Cardiac muscle cell (in vitro differentiated cells and primary cell): Measurements from ENCODE around the gene GAB1. TPM values are rescaled to one million over a fixed set of nuclear protein-coding genes. Genes with fewer than 3 reads are reported as not detected.
A peak's percentile ranks its signal among the peaks of the same experiment; 100 is the strongest.

Experiments used
- DNase-seq, 2 donors: peaks; one replicate each; pipeline versions ENCODE4 v3.0.0 to v3.0.0-alpha.2; 2010 to 2017; ENCODE audit warnings: low read depth in 1 of 2, low spot score in 1 of 2
- H3K27ac ChIP-seq: fragments of 200-600 bp; sonication (generic); 2 replicates; pipeline ENCODE4 v1.5.1; 2016
- H3K27me3 ChIP-seq: fragments of 200-600 bp; sonication (generic); 2 replicates; pipeline ENCODE4 v1.6.0; 2016; ENCODE audit warnings: control low read depth
- H3K36me3 ChIP-seq: fragments of 200-600 bp; sonication (generic); 2 replicates; pipeline ENCODE4 v1.5.1; 2016; ENCODE audit warnings: control low read depth
- H3K4me1 ChIP-seq: fragments of 200-600 bp; sonication (generic); 2 replicates; pipeline ENCODE4 v1.8.1; 2017; ENCODE audit warnings: low read depth, mild to moderate bottlenecking, mixed run types
- H3K4me3 ChIP-seq: fragments of 200-600 bp; sonication (generic); 2 replicates; pipeline ENCODE4 v1.5.1; 2016; ENCODE audit warnings: mild to moderate bottlenecking
- H3K9me3 ChIP-seq: fragments of 200-600 bp; sonication (generic); 2 replicates; pipeline ENCODE4 v1.5.1; 2017; ENCODE audit warnings: low read depth, mild to moderate bottlenecking, control low read depth
- polyA plus RNA-seq: library from polyadenylated mRNA; unstranded; fragments of >200 nt; fragmentation: Nextera tagmentation; extraction: Ambion mirVana; gene quantifications from 2 replicates; pipeline ENCODE4 v1.2.1, GENCODE V29; 2016
- total RNA-seq: library from RNA; depleted of rRNA; stranded (reverse); fragments of >200 nt; gene quantifications from 2 replicates; pipeline ENCODE4 v1.2.3, GENCODE V29; 2016
- TF ChIP-seq, protein P1 (sequence below): IDR thresholded peaks from 2 replicates; pipeline ENCODE4 v1.5.1; 2012; ENCODE audit warnings: low read depth, mild to moderate bottlenecking, low read length

Gene GAB1
- total and polyA plus RNA-seq, 2 experiments from 2014 or later, result 11.9 to 63.9 TPM

DNA sequence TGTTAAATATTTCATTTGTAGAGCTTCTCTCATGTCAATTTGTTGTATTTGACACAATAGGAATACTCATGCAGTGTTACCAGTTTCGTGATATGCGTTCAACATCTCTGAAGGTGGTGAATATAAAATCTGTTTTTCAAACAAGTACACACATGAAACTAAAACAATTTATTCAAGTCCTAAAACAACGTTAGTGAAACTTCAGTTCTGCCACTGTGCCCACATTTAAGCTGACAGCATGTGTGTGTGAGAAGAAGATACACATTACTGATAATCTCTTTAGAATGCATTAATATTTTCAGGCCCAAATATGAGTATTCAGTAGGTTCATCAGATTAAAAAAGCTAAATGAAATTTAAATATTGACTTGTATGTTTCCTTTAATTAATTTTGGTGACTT is 21.7 kb downstream of the GAB1 start:
- TF ChIP-seq, protein P1, sequence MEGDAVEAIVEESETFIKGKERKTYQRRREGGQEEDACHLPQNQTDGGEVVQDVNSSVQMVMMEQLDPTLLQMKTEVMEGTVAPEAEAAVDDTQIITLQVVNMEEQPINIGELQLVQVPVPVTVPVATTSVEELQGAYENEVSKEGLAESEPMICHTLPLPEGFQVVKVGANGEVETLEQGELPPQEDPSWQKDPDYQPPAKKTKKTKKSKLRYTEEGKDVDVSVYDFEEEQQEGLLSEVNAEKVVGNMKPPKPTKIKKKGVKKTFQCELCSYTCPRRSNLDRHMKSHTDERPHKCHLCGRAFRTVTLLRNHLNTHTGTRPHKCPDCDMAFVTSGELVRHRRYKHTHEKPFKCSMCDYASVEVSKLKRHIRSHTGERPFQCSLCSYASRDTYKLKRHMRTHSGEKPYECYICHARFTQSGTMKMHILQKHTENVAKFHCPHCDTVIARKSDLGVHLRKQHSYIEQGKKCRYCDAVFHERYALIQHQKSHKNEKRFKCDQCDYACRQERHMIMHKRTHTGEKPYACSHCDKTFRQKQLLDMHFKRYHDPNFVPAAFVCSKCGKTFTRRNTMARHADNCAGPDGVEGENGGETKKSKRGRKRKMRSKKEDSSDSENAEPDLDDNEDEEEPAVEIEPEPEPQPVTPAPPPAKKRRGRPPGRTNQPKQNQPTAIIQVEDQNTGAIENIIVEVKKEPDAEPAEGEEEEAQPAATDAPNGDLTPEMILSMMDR, result no peak
- H3K27ac ChIP-seq, result no peak overlapping the region
- no peaks in the 10 kb centered on the region for H3K9me3 ChIP-seq
- no peaks in the 10 kb centered on the region for H3K27me3 ChIP-seq
- peaks cover 35% of the 10 kb centered on the region for H3K4me1 ChIP-seq
- no peaks in the 10 kb centered on the region for H3K36me3 ChIP-seq
- H3K4me3 ChIP-seq, result no peak overlapping the region
- no peak for DNase-seq

DNA sequence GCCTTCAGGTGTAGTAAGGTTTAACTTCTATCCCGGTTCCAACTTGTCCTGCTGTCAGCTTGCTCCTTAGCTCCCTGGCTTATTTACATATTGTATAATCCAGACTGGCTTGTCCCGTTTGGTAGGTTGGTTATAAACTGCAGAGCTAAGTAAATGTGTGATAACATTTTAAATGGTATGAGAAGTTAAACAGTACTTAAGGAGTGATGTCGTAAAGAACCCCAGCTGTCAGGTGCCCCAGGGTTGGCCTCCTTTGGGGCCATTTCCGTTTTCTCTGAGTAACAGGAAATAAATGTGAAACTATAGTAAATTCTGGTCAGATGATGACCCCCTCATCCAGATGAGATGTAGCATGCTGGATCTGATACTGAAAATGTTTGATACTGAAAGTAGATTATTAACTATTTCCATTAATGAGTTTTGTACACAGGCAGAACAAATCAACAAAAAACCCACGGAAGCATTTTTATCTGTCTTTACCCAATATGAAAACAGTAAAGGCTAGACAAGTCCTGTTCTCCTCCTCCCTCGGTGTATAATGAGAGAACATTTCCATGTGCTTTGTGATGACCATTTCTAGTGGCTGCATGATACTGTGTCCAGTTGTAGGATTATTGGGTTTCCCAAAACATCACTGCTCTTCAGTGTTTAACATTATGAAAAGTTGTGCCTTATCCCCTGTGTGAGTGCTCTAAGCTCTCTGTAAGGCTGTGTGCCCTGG is 22.4 kb downstream of the GAB1 start:
- no peaks in the 10 kb centered on the region for H3K27me3 ChIP-seq
- no peaks in the 10 kb centered on the region for H3K36me3 ChIP-seq
- peak in 1 of 2 donors; percentile 75 for DNase-seq
- no peaks in the 10 kb centered on the region for H3K9me3 ChIP-seq
- H3K4me3 ChIP-seq, result no peak overlapping the region
- peaks cover 29% of the 10 kb centered on the region for H3K4me1 ChIP-seq
- H3K27ac ChIP-seq, result no peak overlapping the region
- TF ChIP-seq, protein P1, result no peak

GRCh38 chr4:143359644-143360193 is 23.0 kb downstream of the GAB1 start:
- peaks cover 23% of the 10 kb centered on the region for H3K4me1 ChIP-seq
- no peaks in the 10 kb centered on the region for H3K36me3 ChIP-seq
- no peak overlapping the region for H3K27ac ChIP-seq
- no peak overlapping the region for H3K4me3 ChIP-seq
- DNase-seq, result no peak
- no peaks in the 10 kb centered on the region for H3K27me3 ChIP-seq
- no peaks in the 10 kb centered on the region for H3K9me3 ChIP-seq
- TF ChIP-seq, protein P1, result no peak

- Histone ChIP-seq H3K36me3 (no peaks in the 10 kb centered on the region), H3K27me3 (no peaks in the 10 kb centered on the region), H3K4me3 (no peak overlapping the region), H3K9me3 (no peaks in the 10 kb centered on the region), H3K27ac (no peak overlapping the region), H3K4me1 (peaks cover 10% of the 10 kb centered on the region)
- no peak for DNase-seq
- TF ChIP-seq, protein P1, result no peak
These were observed 24.4 kb downstream of the GAB1 start for GRCh38 chr4:143360838-143361625.

DNA sequence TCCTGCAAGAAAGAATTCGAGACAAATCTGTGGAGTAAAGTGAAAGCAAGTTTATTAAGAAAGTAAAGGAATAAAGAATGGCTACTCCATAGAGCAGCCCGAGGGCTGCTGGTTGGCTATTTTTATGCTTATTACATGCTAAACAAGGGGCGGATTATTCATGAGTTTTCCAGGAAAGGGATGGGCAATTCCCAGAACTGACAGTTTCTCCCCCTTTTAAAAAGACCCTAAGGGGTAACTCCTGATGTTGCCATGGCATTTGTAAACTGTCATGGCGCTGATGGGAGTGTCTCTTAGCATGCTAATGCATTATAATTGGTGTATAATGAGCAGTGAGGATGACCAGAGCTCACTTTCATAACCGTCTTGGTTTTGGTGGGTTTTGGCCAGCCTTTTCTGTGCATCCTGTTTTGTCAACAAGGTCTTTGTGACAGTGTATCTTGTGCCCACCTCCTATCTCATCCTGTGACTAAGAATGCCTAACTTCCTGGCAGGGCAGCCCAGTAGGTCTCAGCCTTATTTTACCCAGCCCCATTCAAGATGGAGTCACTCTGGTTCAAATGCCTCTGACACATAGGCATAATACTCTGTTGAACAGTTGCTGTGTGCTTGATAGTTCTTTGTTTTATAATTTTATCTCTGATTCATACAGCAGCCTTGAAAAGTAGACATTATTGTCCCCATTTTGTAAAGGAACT is 25.8 kb downstream of the GAB1 start:
- H3K4me1 ChIP-seq, result no peaks in the 10 kb centered on the region
- no peak for DNase-seq

More for the DNA sequence above, 25.8 kb downstream of the GAB1 start:
- H3K27me3 ChIP-seq, result no peaks in the 10 kb centered on the region
- H3K27ac ChIP-seq, result no peak overlapping the region
- no peak overlapping the region for H3K4me3 ChIP-seq
- no peaks in the 10 kb centered on the region for H3K9me3 ChIP-seq
- no peaks in the 10 kb centered on the region for H3K36me3 ChIP-seq
- TF ChIP-seq, protein P1, result no peak
